ENCODE data around the gene URB1.

URB1 gene

DNA sequence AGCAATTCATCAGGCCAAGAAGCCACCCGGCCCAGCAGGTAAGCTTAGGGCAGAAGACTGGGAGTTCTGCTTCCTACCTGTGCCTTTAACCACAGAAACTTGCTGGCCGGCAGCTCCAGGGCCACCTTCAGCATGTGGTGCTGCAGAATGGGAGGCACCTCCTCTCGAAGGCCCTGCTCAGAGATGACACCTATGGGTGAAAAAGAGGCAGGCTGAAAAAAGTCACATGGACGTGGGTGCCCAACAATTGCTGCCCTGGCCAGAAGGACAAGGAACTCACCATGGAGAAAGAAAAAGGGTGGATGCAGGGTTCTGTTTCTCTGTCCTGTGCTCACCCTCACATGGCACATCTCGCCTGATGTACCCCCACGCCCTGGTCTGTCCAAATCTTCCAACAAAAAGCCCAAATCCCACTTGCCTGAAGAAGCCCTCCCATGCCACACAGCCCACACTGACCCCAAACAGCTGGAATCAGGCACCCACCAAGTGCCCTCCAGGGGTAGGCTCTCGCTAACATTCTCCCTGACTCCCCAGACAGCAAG is 33.0 kb downstream of the URB1 start:
- Histone ChIP-seq H3K36me3 (ENCODE audit: insufficient read depth, low read length) (peaks cover 91% of the 10 kb centered on the region), H3K27ac (no peak overlapping the region), H3K9ac (ENCODE audit: insufficient read length) (no peak overlapping the region), H3K9me3 (ENCODE audit: low read depth, low read length) (no peaks in the 10 kb centered on the region), H3K4me3 (no peak overlapping the region)
- no peak for DNase-seq (ENCODE audit: low read depth, low spot score)
- TF ChIP-seq POLR2AphosphoS5 (IDR thresholded peaks at IDR 0.05; ENCODE audit: borderline replicate concordance, low read depth, low read length) = no peak

DNA sequence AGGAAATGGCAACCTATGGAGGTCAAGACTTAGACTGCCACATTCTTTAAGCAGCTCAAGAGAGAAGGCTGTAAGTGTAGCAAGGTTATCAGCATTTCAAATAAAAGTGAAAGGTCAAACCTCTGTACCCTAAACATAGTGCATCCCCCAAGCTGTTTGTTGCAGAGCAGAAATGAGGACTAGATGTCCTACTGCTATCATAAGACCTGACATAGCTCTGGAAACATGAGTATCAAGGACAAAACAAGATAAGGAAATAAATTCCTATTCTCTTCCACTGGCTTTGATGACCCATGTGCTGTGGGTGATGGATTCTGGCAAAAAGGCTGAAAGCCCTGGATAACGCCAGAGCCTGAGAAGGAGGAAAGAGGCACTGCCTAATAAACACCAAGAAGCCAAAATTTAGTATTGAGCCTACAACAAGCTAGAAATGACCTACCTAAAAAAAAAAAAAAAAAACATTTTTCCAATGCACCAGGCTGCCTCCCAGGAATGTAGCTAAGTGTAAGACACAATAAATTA is 35.9 kb downstream of the URB1 start:
- TF ChIP-seq POLR2AphosphoS5 (IDR thresholded peaks at IDR 0.05; ENCODE audit: borderline replicate concordance, low read depth, low read length) (no peak), FOXP2 (optimal IDR thresholded peaks at IDR 0.05; ENCODE audit: control extremely low read depth, extremely low read length, insufficient read depth) (no peak), EZH2 (IDR thresholded peaks at IDR 0.05) (no peak)
- Histone ChIP-seq H3K4me3 (no peak overlapping the region), H3K9ac (ENCODE audit: insufficient read length) (no peak overlapping the region), H3K9me3 (ENCODE audit: low read depth, low read length) (no peaks in the 10 kb centered on the region), H3K27ac (no peak overlapping the region), H3K36me3 (ENCODE audit: insufficient read depth, low read length) (peaks cover 97% of the 10 kb centered on the region)
- DNase-seq (ENCODE audit: low read depth, low spot score) = no peak

DNA sequence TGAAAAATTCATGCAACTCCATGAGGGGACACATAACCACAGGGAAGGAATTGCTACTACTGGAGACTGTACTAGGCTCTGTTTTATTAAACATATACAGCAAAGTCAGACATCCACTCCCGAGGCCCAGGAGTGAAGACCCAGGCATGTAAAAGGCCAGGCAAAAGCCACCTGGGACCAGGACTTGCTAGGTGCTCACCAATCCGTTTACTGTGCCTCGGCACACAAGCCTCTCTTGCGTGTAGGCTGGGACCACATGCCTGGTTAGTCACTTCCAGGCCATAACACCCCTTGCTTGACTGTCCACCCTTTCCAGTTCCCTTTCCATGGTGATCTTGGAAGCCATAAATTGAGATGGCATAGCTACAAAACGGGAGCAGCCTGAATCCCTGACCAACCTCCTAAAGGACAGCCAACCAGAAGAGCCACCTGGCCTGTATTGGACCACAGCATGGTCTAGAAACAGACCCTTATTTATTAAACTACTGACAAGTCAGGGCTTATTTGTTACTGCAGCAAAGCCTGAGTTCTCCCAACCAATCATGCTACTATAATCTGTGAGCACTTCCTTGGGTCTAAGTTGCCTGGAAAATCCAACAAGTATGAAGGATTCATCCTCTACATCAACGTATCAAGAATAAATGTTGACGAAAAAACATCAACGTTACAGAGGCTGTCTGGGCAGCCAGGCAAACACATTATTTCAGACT is 39.7 kb downstream of the URB1 start:
- no peak overlapping the region for H3K4me3 ChIP-seq
- no peak for DNase-seq (ENCODE audit: low read depth, low spot score)
- no peak for TF ChIP-seq FOXP2 (optimal IDR thresholded peaks at IDR 0.05; ENCODE audit: control extremely low read depth, extremely low read length, insufficient read depth)
- no peak for TF ChIP-seq POLR2AphosphoS5 (IDR thresholded peaks at IDR 0.05; ENCODE audit: borderline replicate concordance, low read depth, low read length)
- TF ChIP-seq EZH2 (IDR thresholded peaks at IDR 0.05) = no peak
- no peak overlapping the region for H3K9ac ChIP-seq (ENCODE audit: insufficient read length)
- H3K27ac ChIP-seq = no peak overlapping the region
- no peaks in the 10 kb centered on the region for H3K9me3 ChIP-seq (ENCODE audit: low read depth, low read length)
- H3K36me3 ChIP-seq (ENCODE audit: insufficient read depth, low read length) = peaks cover 98% of the 10 kb centered on the region

DNA sequence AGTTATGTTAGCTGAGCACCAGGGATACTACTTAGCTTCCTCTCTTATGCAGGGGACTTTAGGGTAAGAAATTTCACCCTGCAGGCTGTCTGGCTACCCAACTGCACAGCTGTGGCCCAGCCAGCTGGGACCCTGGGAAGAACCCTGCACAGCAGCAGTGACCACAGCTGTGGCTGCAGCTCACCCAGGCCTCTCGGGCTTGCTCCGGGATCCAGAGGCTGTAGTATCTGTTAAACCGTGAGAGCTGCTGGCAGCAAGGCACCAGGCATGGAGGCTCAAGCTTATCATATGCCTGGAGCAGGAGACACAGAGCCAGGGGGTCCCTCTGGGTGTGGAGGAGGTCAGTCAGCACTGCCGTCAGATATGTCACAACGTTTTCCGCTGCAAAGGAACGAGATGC is 40.3 kb downstream of the URB1 start:
- Histone ChIP-seq H3K27ac (no peak overlapping the region), H3K36me3 (ENCODE audit: insufficient read depth, low read length) (peaks cover 99% of the 10 kb centered on the region), H3K9ac (ENCODE audit: insufficient read length) (no peak overlapping the region), H3K9me3 (ENCODE audit: low read depth, low read length) (no peaks in the 10 kb centered on the region), H3K4me3 (no peak overlapping the region)
- TF ChIP-seq FOXP2 (optimal IDR thresholded peaks at IDR 0.05; ENCODE audit: control extremely low read depth, extremely low read length, insufficient read depth) (no peak), EZH2 (IDR thresholded peaks at IDR 0.05) (no peak), POLR2AphosphoS5 (IDR thresholded peaks at IDR 0.05; ENCODE audit: borderline replicate concordance, low read depth, low read length) (no peak)
- no peak for DNase-seq (ENCODE audit: low read depth, low spot score)

DNA sequence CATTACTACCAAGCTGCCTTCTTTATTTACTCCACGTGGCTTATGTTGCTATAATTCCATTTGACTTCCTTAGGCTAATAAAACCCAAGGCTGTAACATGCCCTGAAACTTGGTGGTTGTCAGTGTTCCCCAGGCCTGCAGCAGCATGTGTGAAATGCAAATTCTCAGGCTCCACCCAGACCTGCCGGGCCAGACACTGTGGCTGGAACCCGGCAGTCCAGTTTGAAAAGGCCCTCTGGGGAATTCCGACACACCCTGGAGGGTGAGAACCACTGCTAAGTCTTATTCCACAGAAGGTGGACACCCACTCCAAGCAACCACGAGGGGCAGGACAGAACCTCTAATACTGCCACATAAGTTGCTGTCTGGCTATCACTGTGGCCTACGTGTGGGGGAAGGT is 41.4 kb downstream of the URB1 start:
- Histone ChIP-seq H3K36me3 (ENCODE audit: insufficient read depth, low read length) (peaks cover 100% of the 10 kb centered on the region), H3K9ac (ENCODE audit: insufficient read length) (no peak overlapping the region), H3K4me3 (no peak overlapping the region), H3K9me3 (ENCODE audit: low read depth, low read length) (no peaks in the 10 kb centered on the region), H3K27ac (no peak overlapping the region)
- DNase-seq (ENCODE audit: low read depth, low spot score) = no peak
- TF ChIP-seq FOXP2 (optimal IDR thresholded peaks at IDR 0.05; ENCODE audit: control extremely low read depth, extremely low read length, insufficient read depth) (no peak), POLR2AphosphoS5 (IDR thresholded peaks at IDR 0.05; ENCODE audit: borderline replicate concordance, low read depth, low read length) (no peak), EZH2 (IDR thresholded peaks at IDR 0.05) (no peak)

DNA sequence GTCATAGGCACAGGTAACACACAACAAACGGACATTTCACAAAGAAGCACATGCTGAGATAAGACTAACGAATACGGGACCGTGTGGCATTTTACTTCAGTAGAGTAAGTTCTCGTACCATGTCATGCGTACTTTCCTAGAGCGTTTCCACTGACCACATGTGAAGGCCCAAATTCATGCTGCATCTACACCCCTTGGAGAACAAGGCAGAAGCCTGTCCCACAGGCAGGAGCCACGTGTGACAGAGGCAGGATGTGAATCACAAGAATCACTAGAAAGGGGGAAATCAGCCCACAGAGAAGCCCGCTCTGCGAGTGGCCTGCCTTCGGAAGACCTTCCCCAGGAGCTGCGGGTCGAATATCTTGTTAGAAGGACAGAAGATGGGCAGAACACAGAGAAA is 41.8 kb downstream of the URB1 start:
- Histone ChIP-seq H3K4me3 (no peak overlapping the region), H3K9me3 (ENCODE audit: low read depth, low read length) (no peaks in the 10 kb centered on the region), H3K36me3 (ENCODE audit: insufficient read depth, low read length) (peaks cover 100% of the 10 kb centered on the region), H3K9ac (ENCODE audit: insufficient read length) (no peak overlapping the region), H3K27ac (no peak overlapping the region)
- TF ChIP-seq FOXP2 (optimal IDR thresholded peaks at IDR 0.05; ENCODE audit: control extremely low read depth, extremely low read length, insufficient read depth) = no peak
- TF ChIP-seq EZH2 (IDR thresholded peaks at IDR 0.05) = no peak
- TF ChIP-seq POLR2AphosphoS5 (IDR thresholded peaks at IDR 0.05; ENCODE audit: borderline replicate concordance, low read depth, low read length) = no peak
- DNase-seq (ENCODE audit: low read depth, low spot score) = no peak

DNA sequence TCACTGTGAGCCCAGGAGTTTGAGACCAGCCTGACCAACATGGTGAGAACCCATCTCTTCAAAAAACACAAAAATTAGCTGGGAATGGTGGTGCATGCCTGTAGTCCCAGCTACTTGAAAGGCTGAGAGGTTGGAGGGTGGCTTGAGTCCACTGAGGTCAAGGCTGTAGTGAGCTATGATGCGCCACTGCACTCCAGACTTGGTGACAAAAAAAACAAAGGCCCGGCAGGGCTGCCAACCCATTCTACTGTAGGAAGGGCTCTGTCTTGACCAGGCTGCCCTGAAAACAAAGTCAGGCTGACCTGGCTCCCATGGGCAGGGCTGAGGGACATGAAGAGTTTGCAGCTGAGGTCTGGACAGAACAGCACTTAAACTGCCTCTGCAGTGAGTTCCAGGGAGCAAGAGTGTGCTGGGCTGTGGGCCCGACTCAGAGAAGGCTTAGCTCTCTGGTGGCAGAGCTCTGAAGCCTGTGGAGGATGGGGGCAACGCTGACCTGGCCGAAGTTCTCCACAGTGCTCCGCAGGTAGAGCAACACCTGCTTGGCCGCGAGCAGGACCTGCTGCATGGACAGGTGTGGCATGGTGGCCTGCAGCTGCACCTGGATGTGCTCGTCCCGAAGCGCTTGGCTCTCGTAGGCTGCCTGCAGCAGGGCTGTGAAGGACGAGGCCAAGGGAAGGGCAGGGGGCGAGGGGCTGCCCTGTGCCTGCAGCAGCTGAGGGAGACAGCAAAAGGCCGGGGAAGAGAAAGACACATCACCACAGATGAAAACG is 42.4 kb downstream of the URB1 start:
- Histone ChIP-seq H3K36me3 (ENCODE audit: insufficient read depth, low read length) (peaks cover 100% of the 10 kb centered on the region), H3K27ac (no peak overlapping the region)
- no peak for DNase-seq (ENCODE audit: low read depth, low spot score)

DNA sequence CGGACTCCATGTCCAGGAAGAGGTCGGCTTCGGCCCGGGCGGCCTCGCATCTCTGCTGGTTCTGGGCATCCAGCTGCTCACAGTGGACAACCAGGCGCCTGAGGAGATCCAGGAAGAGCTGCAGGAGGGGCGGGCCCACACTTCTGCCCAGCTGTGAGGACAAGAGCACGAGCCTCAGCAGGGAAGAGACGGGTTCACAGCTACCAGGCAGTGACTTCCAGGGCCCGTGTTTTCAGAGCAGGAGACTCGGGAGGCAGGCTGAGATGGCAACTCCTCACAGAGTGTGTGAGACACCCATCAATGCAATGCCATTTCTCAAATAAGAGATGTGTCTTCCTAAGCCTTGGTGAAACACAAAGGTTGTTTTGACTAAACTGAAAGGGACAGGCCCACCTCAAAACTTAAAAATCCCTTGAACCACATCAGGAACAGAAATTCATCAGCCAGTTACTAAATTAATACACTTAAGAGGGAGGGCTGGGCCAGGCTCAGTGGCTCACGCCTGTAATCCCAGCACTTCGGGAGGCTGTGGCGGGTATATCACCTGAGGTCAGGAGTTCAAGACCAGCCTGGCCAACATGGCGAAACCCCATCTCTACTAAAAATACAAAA is 43.4 kb downstream of the URB1 start:
- DNase-seq (ENCODE audit: low read depth, low spot score) = no peak
- TF ChIP-seq POLR2AphosphoS5 (IDR thresholded peaks at IDR 0.05; ENCODE audit: borderline replicate concordance, low read depth, low read length) (no peak), FOXP2 (optimal IDR thresholded peaks at IDR 0.05; ENCODE audit: control extremely low read depth, extremely low read length, insufficient read depth) (no peak), EZH2 (IDR thresholded peaks at IDR 0.05) (no peak)
- Histone ChIP-seq H3K9me3 (ENCODE audit: low read depth, low read length) (0 out of 2 replicates have a peak, but pooled peaks cover 1% of the 10 kb centered on the region), H3K27ac (no peak overlapping the region), H3K9ac (ENCODE audit: insufficient read length) (no peak overlapping the region), H3K4me3 (no peak overlapping the region), H3K36me3 (ENCODE audit: insufficient read depth, low read length) (peaks cover 100% of the 10 kb centered on the region)

More for the DNA sequence above, 42.4 kb downstream of the URB1 start:
- H3K4me3 ChIP-seq = no peak overlapping the region
- TF ChIP-seq POLR2AphosphoS5 (IDR thresholded peaks at IDR 0.05; ENCODE audit: borderline replicate concordance, low read depth, low read length) (no peak), FOXP2 (optimal IDR thresholded peaks at IDR 0.05; ENCODE audit: control extremely low read depth, extremely low read length, insufficient read depth) (no peak), EZH2 (IDR thresholded peaks at IDR 0.05) (no peak)
- no peak overlapping the region for H3K9ac ChIP-seq (ENCODE audit: insufficient read length)
- no peaks in the 10 kb centered on the region for H3K9me3 ChIP-seq (ENCODE audit: low read depth, low read length)

Measured in SK-N-MC (cell line).